Measurements from ENCODE around the gene RBM4.

DNA sequence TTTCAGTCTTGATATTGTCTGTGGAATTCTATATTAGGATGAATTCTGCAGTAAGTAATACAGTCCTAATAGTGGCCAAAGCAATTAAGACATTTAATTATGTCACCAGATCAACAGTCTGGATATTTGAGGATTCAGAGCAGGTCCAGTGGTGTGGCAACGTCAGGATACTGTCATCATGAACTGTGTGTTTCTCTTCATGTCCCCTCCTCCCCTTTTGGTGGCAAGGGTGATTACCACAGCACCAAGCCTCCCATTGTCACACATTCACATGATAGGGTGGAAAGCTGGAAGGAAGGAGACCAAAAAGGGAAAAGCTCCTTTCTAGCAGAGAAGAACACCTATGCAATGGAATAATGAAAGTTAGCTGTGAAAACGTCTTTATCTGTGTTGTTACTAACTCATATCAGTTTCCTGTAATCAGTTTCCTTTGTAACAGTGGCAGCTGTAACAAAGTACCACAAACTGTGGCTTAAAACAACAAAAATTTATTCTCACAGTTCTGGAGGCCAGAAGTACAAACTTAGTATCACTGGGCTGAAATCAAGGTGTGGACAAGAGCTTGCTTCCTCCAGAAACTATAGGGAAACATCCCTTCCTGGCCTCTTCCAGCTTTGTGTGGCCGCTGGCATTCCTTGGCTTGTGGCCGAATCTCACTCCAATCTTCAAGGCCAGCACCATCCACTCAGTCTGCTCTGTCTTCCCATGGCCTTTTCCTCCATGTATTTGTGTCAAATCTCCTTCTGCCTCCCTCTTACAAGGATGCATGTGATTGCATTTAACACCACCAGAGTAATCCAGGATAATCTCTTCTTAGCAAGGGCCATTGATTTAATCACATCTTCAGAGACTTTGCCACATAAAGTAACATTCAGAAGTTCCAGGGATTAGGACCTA lies 28.5 kb upstream of the RBM4 start:
- TF ChIP-seq, protein P1, sequence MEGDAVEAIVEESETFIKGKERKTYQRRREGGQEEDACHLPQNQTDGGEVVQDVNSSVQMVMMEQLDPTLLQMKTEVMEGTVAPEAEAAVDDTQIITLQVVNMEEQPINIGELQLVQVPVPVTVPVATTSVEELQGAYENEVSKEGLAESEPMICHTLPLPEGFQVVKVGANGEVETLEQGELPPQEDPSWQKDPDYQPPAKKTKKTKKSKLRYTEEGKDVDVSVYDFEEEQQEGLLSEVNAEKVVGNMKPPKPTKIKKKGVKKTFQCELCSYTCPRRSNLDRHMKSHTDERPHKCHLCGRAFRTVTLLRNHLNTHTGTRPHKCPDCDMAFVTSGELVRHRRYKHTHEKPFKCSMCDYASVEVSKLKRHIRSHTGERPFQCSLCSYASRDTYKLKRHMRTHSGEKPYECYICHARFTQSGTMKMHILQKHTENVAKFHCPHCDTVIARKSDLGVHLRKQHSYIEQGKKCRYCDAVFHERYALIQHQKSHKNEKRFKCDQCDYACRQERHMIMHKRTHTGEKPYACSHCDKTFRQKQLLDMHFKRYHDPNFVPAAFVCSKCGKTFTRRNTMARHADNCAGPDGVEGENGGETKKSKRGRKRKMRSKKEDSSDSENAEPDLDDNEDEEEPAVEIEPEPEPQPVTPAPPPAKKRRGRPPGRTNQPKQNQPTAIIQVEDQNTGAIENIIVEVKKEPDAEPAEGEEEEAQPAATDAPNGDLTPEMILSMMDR (conservative IDR thresholded peaks at IDR 0.05; ENCODE audit: low read depth, low read length), result no peak
- TF ChIP-seq RAD21 (IDR thresholded peaks at IDR 0.05; ENCODE audit: low read length), result no peak
- TF ChIP-seq POLR2A (IDR thresholded peaks at IDR 0.05; ENCODE audit: low read depth, low read length), result no peak
- TF ChIP-seq SMC3 (IDR thresholded peaks at IDR 0.05; ENCODE audit: low read depth, low read length), result no peak
- TF ChIP-seq BHLHE40 (IDR thresholded peaks at IDR 0.05; ENCODE audit: low read depth, low read length), result no peak
- TF ChIP-seq, protein P2, sequence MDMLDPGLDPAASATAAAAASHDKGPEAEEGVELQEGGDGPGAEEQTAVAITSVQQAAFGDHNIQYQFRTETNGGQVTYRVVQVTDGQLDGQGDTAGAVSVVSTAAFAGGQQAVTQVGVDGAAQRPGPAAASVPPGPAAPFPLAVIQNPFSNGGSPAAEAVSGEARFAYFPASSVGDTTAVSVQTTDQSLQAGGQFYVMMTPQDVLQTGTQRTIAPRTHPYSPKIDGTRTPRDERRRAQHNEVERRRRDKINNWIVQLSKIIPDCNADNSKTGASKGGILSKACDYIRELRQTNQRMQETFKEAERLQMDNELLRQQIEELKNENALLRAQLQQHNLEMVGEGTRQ (IDR thresholded peaks at IDR 0.05; ENCODE audit: low read depth, low read length), result no peak
- no peak for TF ChIP-seq FOS (IDR thresholded peaks at IDR 0.05; ENCODE audit: low read depth, low read length)
- no peak for TF ChIP-seq MAFK (IDR thresholded peaks at IDR 0.05; ENCODE audit: low read depth, low read length)
